HEK293 (cell line): ENCODE results near the gene GPS1.

Experiments
- GFI1B ChIP-seq: fragments of 450-650 bp; formaldehyde crosslinking; IDR thresholded peaks from 2 replicates; pipeline ENCODE4 v1.5.1; 2016; ENCODE audit warnings: missing biosample characterization, missing genetic modification characterization
- HOXA7 ChIP-seq: sonication (generic); formaldehyde crosslinking; IDR thresholded peaks from 2 replicates; pipeline ENCODE4 v1.8.1; 2022; ENCODE audit warnings: missing genetic modification reagents, borderline replicate concordance
- HOXD13 ChIP-seq: sonication (generic); formaldehyde crosslinking; IDR thresholded peaks from 2 replicates; pipeline ENCODE4 v1.8.0; 2022; ENCODE audit warnings: missing genetic modification reagents, borderline replicate concordance
- IKZF3 ChIP-seq: fragments of 450-650 bp; IDR thresholded peaks from 2 replicates; pipeline ENCODE4 v1.5.0; 2018; ENCODE audit warnings: missing biosample characterization, mild to moderate bottlenecking, missing genetic modification characterization, moderate library complexity
- KLF8 ChIP-seq: fragments of 450-650 bp; formaldehyde crosslinking; IDR thresholded peaks from 2 replicates; pipeline ENCODE4 v1.5.1; 2016; ENCODE audit warnings: missing biosample characterization, missing genetic modification characterization
- MEIS1 ChIP-seq: sonication (generic); formaldehyde crosslinking; IDR thresholded peaks from 2 replicates; pipeline ENCODE4 v1.8.1; 2022; ENCODE audit warnings: missing genetic modification reagents, mild to moderate bottlenecking, borderline replicate concordance
- MZF1 ChIP-seq: fragments of 450-650 bp; formaldehyde crosslinking; IDR thresholded peaks from 2 replicates; pipeline ENCODE4 v1.5.1; 2017; ENCODE audit warnings: missing biosample characterization, missing genetic modification characterization, borderline replicate concordance
- OSR2 ChIP-seq: fragments of 450-650 bp; formaldehyde crosslinking; IDR thresholded peaks from 2 replicates; pipeline ENCODE4 v1.5.1; 2016; ENCODE audit warnings: missing biosample characterization, missing genetic modification characterization
- SETDB1 ChIP-seq: IDR thresholded peaks from one replicate; pipeline ENCODE4 v1.6.1; 2017; ENCODE audit warnings: mild to moderate bottlenecking, low read length, moderate library complexity, mixed read lengths; ENCODE audit not compliant: insufficient read length
- TCF7L2 ChIP-seq: IDR thresholded peaks from 2 replicates; pipeline ENCODE4 v1.6.1; 2011; ENCODE audit warnings: low read depth, mild to moderate bottlenecking, inconsistent platforms, low read length, moderate library complexity, borderline replicate concordance
- ZBTB21 ChIP-seq: fragments of 450-650 bp; formaldehyde crosslinking; IDR thresholded peaks from 2 replicates; pipeline ENCODE4 v1.5.1; 2017; ENCODE audit warnings: missing biosample characterization, missing genetic modification characterization
- ZBTB48 ChIP-seq: fragments of 450-650 bp; formaldehyde crosslinking; IDR thresholded peaks from 2 replicates; pipeline ENCODE4 v1.5.1; 2016; ENCODE audit warnings: missing biosample characterization, missing genetic modification characterization
- ZEB2 ChIP-seq: fragments of 450-650 bp; formaldehyde crosslinking; IDR thresholded peaks from 2 replicates; pipeline ENCODE4 v1.5.1; 2016; ENCODE audit warnings: missing biosample characterization, missing genetic modification characterization
- ZNF112 ChIP-seq: fragments of 450-650 bp; formaldehyde crosslinking; IDR thresholded peaks from 2 replicates; pipeline ENCODE4 v1.5.0; 2017; ENCODE audit warnings: missing biosample characterization, missing genetic modification characterization
- ZNF133 ChIP-seq: fragments of 450-650 bp; formaldehyde crosslinking; IDR thresholded peaks from 2 replicates; pipeline ENCODE4 v1.5.1; 2016; ENCODE audit warnings: missing biosample characterization, missing genetic modification characterization
- ZNF138 ChIP-seq: fragments of 450-650 bp; formaldehyde crosslinking; IDR thresholded peaks from 2 replicates; pipeline ENCODE4 v1.5.1; 2016; ENCODE audit warnings: missing biosample characterization, missing genetic modification characterization, borderline replicate concordance
- ZNF175 ChIP-seq: fragments of 450-650 bp; formaldehyde crosslinking; IDR thresholded peaks from 2 replicates; pipeline ENCODE4 v1.5.1; 2016; ENCODE audit warnings: missing biosample characterization, missing genetic modification characterization
- ZNF2 ChIP-seq: fragments of 450-650 bp; formaldehyde crosslinking; IDR thresholded peaks from 2 replicates; pipeline ENCODE4 v1.5.1; 2016; ENCODE audit warnings: missing biosample characterization, missing genetic modification characterization
- ZNF202 ChIP-seq: fragments of 450-650 bp; formaldehyde crosslinking; IDR thresholded peaks from 2 replicates; pipeline ENCODE4 v1.5.1; 2016; ENCODE audit warnings: missing biosample characterization, missing genetic modification characterization, borderline replicate concordance
- ZNF335 ChIP-seq: fragments of 450-650 bp; formaldehyde crosslinking; conservative IDR thresholded peaks from 2 replicates; pipeline ENCODE4 v1.5.1; 2016; ENCODE audit warnings: missing biosample characterization, missing genetic modification characterization
- ZNF354C ChIP-seq: fragments of 450-650 bp; formaldehyde crosslinking; IDR thresholded peaks from 2 replicates; pipeline ENCODE4 v1.5.1; 2016; ENCODE audit warnings: missing biosample characterization, missing genetic modification characterization, low read depth, borderline replicate concordance
- ZNF416 ChIP-seq: fragments of 450-650 bp; formaldehyde crosslinking; IDR thresholded peaks from 2 replicates; pipeline ENCODE4 v1.5.1; 2016; ENCODE audit warnings: missing biosample characterization, missing genetic modification characterization
- ZNF433 ChIP-seq: fragments of 450-650 bp; formaldehyde crosslinking; IDR thresholded peaks from 2 replicates; pipeline ENCODE4 v1.5.1; 2016; ENCODE audit warnings: missing biosample characterization, missing genetic modification characterization, low read depth
- ZNF544 ChIP-seq: fragments of 450-650 bp; formaldehyde crosslinking; IDR thresholded peaks from 2 replicates; pipeline ENCODE4 v1.5.0; 2017; ENCODE audit warnings: missing biosample characterization, missing genetic modification characterization
- ZNF610 ChIP-seq: fragments of 450-650 bp; formaldehyde crosslinking; IDR thresholded peaks from 2 replicates; pipeline ENCODE4 v1.5.1; 2016; ENCODE audit warnings: missing biosample characterization, missing genetic modification characterization, borderline replicate concordance
- ZNF654 ChIP-seq: fragments of 450-650 bp; formaldehyde crosslinking; IDR thresholded peaks from 2 replicates; pipeline ENCODE4 v1.5.1; 2016; ENCODE audit warnings: low read depth, missing biosample characterization, missing genetic modification characterization
- ZNF701 ChIP-seq: fragments of 450-650 bp; formaldehyde crosslinking; IDR thresholded peaks from 2 replicates; pipeline ENCODE4 v1.5.1; 2016; ENCODE audit warnings: missing biosample characterization, missing genetic modification characterization
- ZNF768 ChIP-seq: fragments of 450-650 bp; formaldehyde crosslinking; IDR thresholded peaks from 2 replicates; pipeline ENCODE4 v1.5.1; 2018; ENCODE audit warnings: missing biosample characterization, mild to moderate bottlenecking, missing genetic modification characterization
- ZNF843 ChIP-seq: fragments of 450-650 bp; formaldehyde crosslinking; IDR thresholded peaks from 2 replicates; pipeline ENCODE4 v1.5.1; 2016; ENCODE audit warnings: missing biosample characterization, missing genetic modification characterization
- ZXDB ChIP-seq: fragments of 450-650 bp; formaldehyde crosslinking; IDR thresholded peaks from 2 replicates; pipeline ENCODE4 v1.5.1; 2016; ENCODE audit warnings: missing biosample characterization, missing genetic modification characterization
- TF ChIP-seq, protein P1 (sequence below): fragments of 450-650 bp; formaldehyde crosslinking; IDR thresholded peaks from 2 replicates; pipeline ENCODE4 v1.5.1; 2016; ENCODE audit warnings: missing biosample characterization, missing genetic modification characterization
- TF ChIP-seq, protein P2 (sequence below): fragments of 450-650 bp; formaldehyde crosslinking; IDR thresholded peaks from 2 replicates; pipeline ENCODE4 v1.5.1; 2016; ENCODE audit warnings: missing biosample characterization, missing genetic modification characterization
- TF ChIP-seq, protein P3 (sequence below): fragments of 450-650 bp; formaldehyde crosslinking; IDR thresholded peaks from 2 replicates; pipeline ENCODE4 v1.5.1; 2016; ENCODE audit warnings: missing biosample characterization, missing genetic modification characterization
- TF ChIP-seq, protein P4 (sequence below): fragments of 450-650 bp; formaldehyde crosslinking; IDR thresholded peaks from 2 replicates; pipeline ENCODE4 v1.5.1; 2016; ENCODE audit warnings: missing biosample characterization, missing genetic modification characterization

The GPS1 gene

DNA sequence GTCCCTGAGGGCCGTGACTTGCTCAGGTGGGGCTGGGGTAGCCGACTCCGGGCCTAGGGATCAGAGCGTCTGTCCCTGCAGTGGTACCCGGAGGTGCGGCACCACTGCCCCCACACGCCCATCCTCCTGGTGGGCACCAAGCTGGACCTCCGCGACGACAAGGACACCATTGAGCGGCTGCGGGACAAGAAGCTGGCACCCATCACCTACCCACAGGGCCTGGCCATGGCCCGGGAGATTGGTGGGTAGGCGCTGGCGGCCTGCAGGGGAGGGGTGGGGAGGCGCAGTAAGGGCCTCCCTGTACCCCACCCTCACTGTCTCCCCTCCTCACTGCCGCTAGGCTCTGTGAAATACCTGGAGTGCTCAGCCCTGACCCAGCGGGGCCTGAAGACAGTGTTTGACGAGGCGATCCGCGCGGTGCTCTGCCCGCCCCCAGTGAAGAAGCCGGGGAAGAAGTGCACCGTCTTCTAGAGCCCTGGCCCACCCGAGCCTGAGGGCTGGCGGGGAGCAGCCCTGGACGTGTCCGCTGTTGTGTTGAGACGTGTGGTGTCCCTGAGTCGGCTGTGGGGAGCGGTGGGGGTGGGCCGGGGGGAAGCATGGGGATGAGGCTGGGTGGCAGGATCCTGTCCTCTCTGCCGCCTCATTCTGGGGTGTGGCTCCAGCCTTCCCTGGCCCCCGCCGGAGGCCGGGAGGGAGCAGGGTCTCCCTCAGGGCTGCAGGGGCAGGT is 18.2 kb upstream of the GPS1 start (continued):
- TF ChIP-seq, protein P1, sequence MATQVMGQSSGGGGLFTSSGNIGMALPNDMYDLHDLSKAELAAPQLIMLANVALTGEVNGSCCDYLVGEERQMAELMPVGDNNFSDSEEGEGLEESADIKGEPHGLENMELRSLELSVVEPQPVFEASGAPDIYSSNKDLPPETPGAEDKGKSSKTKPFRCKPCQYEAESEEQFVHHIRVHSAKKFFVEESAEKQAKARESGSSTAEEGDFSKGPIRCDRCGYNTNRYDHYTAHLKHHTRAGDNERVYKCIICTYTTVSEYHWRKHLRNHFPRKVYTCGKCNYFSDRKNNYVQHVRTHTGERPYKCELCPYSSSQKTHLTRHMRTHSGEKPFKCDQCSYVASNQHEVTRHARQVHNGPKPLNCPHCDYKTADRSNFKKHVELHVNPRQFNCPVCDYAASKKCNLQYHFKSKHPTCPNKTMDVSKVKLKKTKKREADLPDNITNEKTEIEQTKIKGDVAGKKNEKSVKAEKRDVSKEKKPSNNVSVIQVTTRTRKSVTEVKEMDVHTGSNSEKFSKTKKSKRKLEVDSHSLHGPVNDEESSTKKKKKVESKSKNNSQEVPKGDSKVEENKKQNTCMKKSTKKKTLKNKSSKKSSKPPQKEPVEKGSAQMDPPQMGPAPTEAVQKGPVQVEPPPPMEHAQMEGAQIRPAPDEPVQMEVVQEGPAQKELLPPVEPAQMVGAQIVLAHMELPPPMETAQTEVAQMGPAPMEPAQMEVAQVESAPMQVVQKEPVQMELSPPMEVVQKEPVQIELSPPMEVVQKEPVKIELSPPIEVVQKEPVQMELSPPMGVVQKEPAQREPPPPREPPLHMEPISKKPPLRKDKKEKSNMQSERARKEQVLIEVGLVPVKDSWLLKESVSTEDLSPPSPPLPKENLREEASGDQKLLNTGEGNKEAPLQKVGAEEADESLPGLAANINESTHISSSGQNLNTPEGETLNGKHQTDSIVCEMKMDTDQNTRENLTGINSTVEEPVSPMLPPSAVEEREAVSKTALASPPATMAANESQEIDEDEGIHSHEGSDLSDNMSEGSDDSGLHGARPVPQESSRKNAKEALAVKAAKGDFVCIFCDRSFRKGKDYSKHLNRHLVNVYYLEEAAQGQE: no peak
- no peak for TF ChIP-seq ZBTB21 (tag by site-specific recombination)
- no peak for TF ChIP-seq ZEB2 (tag by site-specific recombination)
- TF ChIP-seq HOXA7 (CRISPR knock-in tag): no peak
- TF ChIP-seq ZNF654 (tag by site-specific recombination): no peak
- TF ChIP-seq IKZF3 (tag by site-specific recombination): no peak
- no peak for TF ChIP-seq ZNF202 (tag by site-specific recombination)
- TF ChIP-seq SETDB1: no peak
- TF ChIP-seq KLF8: 0 out of 2 replicates have a peak, but pooled peaks have one; percentile 42
- no peak for TF ChIP-seq ZNF701
- TF ChIP-seq ZBTB48 (tag by site-specific recombination): 0 out of 2 replicates have a peak, but pooled peaks have one; percentile 38
- TF ChIP-seq, protein P2, sequence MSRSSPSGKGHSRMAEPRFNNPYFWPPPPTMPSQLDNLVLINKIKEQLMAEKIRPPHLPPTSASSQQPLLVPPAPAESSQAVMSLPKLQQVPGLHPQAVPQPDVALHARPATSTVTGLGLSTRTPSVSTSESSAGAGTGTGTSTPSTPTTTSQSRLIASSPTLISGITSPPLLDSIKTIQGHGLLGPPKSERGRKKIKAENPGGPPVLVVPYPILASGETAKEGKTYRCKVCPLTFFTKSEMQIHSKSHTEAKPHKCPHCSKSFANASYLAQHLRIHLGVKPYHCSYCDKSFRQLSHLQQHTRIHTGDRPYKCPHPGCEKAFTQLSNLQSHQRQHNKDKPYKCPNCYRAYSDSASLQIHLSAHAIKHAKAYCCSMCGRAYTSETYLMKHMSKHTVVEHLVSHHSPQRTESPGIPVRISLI (tag by site-specific recombination): no peak
- no peak for TF ChIP-seq GFI1B (tag by site-specific recombination)
- no peak for TF ChIP-seq ZNF544 (tag by site-specific recombination)
- TF ChIP-seq, protein P3, sequence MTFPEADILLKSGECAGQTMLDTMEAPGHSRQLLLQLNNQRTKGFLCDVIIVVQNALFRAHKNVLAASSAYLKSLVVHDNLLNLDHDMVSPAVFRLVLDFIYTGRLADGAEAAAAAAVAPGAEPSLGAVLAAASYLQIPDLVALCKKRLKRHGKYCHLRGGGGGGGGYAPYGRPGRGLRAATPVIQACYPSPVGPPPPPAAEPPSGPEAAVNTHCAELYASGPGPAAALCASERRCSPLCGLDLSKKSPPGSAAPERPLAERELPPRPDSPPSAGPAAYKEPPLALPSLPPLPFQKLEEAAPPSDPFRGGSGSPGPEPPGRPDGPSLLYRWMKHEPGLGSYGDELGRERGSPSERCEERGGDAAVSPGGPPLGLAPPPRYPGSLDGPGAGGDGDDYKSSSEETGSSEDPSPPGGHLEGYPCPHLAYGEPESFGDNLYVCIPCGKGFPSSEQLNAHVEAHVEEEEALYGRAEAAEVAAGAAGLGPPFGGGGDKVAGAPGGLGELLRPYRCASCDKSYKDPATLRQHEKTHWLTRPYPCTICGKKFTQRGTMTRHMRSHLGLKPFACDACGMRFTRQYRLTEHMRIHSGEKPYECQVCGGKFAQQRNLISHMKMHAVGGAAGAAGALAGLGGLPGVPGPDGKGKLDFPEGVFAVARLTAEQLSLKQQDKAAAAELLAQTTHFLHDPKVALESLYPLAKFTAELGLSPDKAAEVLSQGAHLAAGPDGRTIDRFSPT (tag by site-specific recombination): peak; percentile 66
- TF ChIP-seq ZNF610 (tag by site-specific recombination): no peak
- TF ChIP-seq HOXD13 (CRISPR knock-in tag): no peak
- no peak for TF ChIP-seq ZNF433 (tag by site-specific recombination)
- no peak for TF ChIP-seq ZXDB
- TF ChIP-seq ZNF335 (tag by site-specific recombination): no peak
- TF ChIP-seq ZNF416: no peak
- TF ChIP-seq ZNF175 (tag by site-specific recombination): no peak
- no peak for TF ChIP-seq ZNF138 (tag by site-specific recombination)
- TF ChIP-seq OSR2 (tag by site-specific recombination): no peak
- TF ChIP-seq, protein P4, sequence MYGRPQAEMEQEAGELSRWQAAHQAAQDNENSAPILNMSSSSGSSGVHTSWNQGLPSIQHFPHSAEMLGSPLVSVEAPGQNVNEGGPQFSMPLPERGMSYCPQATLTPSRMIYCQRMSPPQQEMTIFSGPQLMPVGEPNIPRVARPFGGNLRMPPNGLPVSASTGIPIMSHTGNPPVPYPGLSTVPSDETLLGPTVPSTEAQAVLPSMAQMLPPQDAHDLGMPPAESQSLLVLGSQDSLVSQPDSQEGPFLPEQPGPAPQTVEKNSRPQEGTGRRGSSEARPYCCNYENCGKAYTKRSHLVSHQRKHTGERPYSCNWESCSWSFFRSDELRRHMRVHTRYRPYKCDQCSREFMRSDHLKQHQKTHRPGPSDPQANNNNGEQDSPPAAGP (tag by site-specific recombination): peak; percentile 50; the same call in 1 of the 2 replicates
- TF ChIP-seq ZNF354C (tag by site-specific recombination): no peak
- no peak for TF ChIP-seq MEIS1 (CRISPR knock-in tag)
- no peak for TF ChIP-seq TCF7L2
- no peak for TF ChIP-seq ZNF133
- no peak for TF ChIP-seq MZF1 (tag by site-specific recombination)
- no peak for TF ChIP-seq ZNF2 (tag by site-specific recombination)
- TF ChIP-seq ZNF768 (tag by site-specific recombination): no peak
- no peak for TF ChIP-seq ZNF112
- no peak for TF ChIP-seq ZNF843
- TF ChIP-seq, all 188 proteins: peak for 9
